Endothelial cell of umbilical vein (primary cell): ENCODE data around the gene CNFN. TPM values are rescaled to one million over a fixed set of nuclear protein-coding genes. Genes with fewer than 3 reads are reported as not detected.

Experiments used
- BruUV-seq: library from RNA; stranded (reverse); fragments of 400-500 nt; replicated peaks from 2 replicates; lab custom pipeline; 2021; lab: Mats Ljungman, UMichigan
- CTCF ChIA-PET: fragments of 300-600, 350-600 bp; sonication (Branson Sonifier 250); formaldehyde crosslinking; loops from one replicate; lab custom pipeline; 2021; ENCODE audit warnings: antibody characterized with exemption, inconsistent platforms; lab: Charles Lee
- POLR2A ChIA-PET: fragments of 300-600, 350-600 bp; sonication (Branson Sonifier 250); formaldehyde crosslinking; loops from one replicate; lab custom pipeline; 2021; ENCODE audit warnings: antibody characterized with exemption, inconsistent platforms; lab: Charles Lee
- DNase-seq: peaks from one replicate; pipeline ENCODE4 v3.0.0-alpha.2; 2011; ENCODE audit warnings: low read depth, low spot score
- FAIRE-seq: peaks from 2 replicates; lab custom pipeline; 2011; peaks lifted over from hg19 to GRCh38; lab: Jason Lieb, UNC
- H2AFZ ChIP-seq: 2 replicates; pipeline ENCODE4 v1.6.0; 2012; ENCODE audit warnings: low read depth, low read length, control low read depth, inconsistent platforms
- H3K27ac ChIP-seq: 2 replicates; pipeline ENCODE4 v1.5.1; 2011; ENCODE audit warnings: low read depth, mild to moderate bottlenecking, control low read depth, low read length, moderate library complexity; ENCODE audit not compliant: insufficient read depth
- H3K27me3 ChIP-seq, 2 experiments: 2 replicates each; pipeline versions ENCODE4 v1.6.0 to v1.6.1; 2011; ENCODE audit warnings: low read length in 2 of 2, mixed read lengths in 1 of 2; ENCODE audit not compliant: control insufficient read depth in 2 of 2, insufficient read depth in 2 of 2
- H3K36me3 ChIP-seq, 2 experiments: 2 replicates in 1 of 2; 3 replicates in 1 of 2; pipeline ENCODE4 v1.5.1; 2011; ENCODE audit warnings: low read length in 2 of 2, mild to moderate bottlenecking in 1 of 2, moderate library complexity in 1 of 2; ENCODE audit not compliant: control insufficient read depth in 2 of 2, insufficient read depth in 2 of 2; ENCODE audit errors: extremely low read depth in 1 of 2
- H3K4me1 ChIP-seq: 3 replicates; pipeline ENCODE4 v1.5.1; 2011; ENCODE audit warnings: mild to moderate bottlenecking, low read length; ENCODE audit not compliant: control insufficient read depth, insufficient read depth; ENCODE audit errors: extremely low read depth
- H3K4me2 ChIP-seq: 2 replicates; pipeline ENCODE4 v1.6.1; 2011; ENCODE audit warnings: low read length, control low read depth, mixed read lengths; ENCODE audit not compliant: insufficient read depth
- H3K4me3 ChIP-seq, 3 experiments: fragments of 200-600 bp in 1 of 3; sonication (generic), shearing (Covaris generic) in 1 of 3; replicated peaks in 1 of 3; 2 replicates each; pipeline ENCODE4 v1.5.1; 2011 to 2016; ENCODE audit warnings: control low read depth in 3 of 3, low read length in 3 of 3, mild to moderate bottlenecking in 2 of 3, inconsistent platforms in 1 of 3, low read depth in 1 of 3, moderate library complexity in 1 of 3; ENCODE audit not compliant: insufficient read depth in 1 of 3
- H3K79me2 ChIP-seq: 2 replicates; pipeline ENCODE4 v1.6.0; 2012; ENCODE audit warnings: low read length, inconsistent platforms; ENCODE audit not compliant: control insufficient read depth, insufficient read depth
- H3K9ac ChIP-seq: replicated peaks from 2 replicates; pipeline ENCODE3; 2011; ENCODE audit warnings: low read length, control low read depth; ENCODE audit not compliant: insufficient read depth; ENCODE audit errors: extremely low read depth
- H3K9me1 ChIP-seq: replicated peaks from 3 replicates; pipeline ENCODE4 v1.6.0; 2011; ENCODE audit warnings: mild to moderate bottlenecking, low read length; ENCODE audit not compliant: control insufficient read depth, insufficient read depth; ENCODE audit errors: extremely low read depth
- H3K9me3 ChIP-seq: replicated peaks from 2 replicates; pipeline ENCODE4 v1.5.1; 2012; ENCODE audit warnings: low read length, inconsistent platforms; ENCODE audit not compliant: control insufficient read depth, insufficient read depth
- H4K20me1 ChIP-seq: replicated peaks from 2 replicates; pipeline ENCODE3; 2011; ENCODE audit warnings: mild to moderate bottlenecking, low read length; ENCODE audit not compliant: control insufficient read depth, insufficient read depth; ENCODE audit errors: extremely low read depth
- EZH2 ChIP-seq: IDR thresholded peaks from 2 replicates; pipeline ENCODE4 v1.6.1; 2012; ENCODE audit warnings: borderline replicate concordance, low read depth, mild to moderate bottlenecking, moderate library complexity, low read length, inconsistent platforms; ENCODE audit not compliant: severe bottlenecking
- FOS ChIP-seq: IDR thresholded peaks from 2 replicates; pipeline ENCODE4 v1.6.1; 2011; ENCODE audit warnings: mild to moderate bottlenecking, low read length, moderate library complexity, borderline replicate concordance; ENCODE audit not compliant: insufficient read depth
- GATA2 ChIP-seq: IDR thresholded peaks from 2 replicates; pipeline ENCODE4 v1.7.0; 2011; ENCODE audit warnings: low read depth, mild to moderate bottlenecking, moderate library complexity, mixed read lengths, low read length; ENCODE audit not compliant: insufficient read length, insufficient read depth
- JUN ChIP-seq: IDR thresholded peaks from 2 replicates; pipeline ENCODE4 v1.6.1; 2011; ENCODE audit warnings: borderline replicate concordance, low read depth; ENCODE audit not compliant: insufficient read length, insufficient read depth
- MYC ChIP-seq: IDR thresholded peaks from one replicate; pipeline ENCODE4 v1.6.1; 2011; ENCODE audit warnings: mild to moderate bottlenecking, low read depth, low read length
- POLR2A ChIP-seq: IDR thresholded peaks from 2 replicates; pipeline ENCODE4 v1.6.1; 2012; ENCODE audit warnings: low read depth, mild to moderate bottlenecking, control low read depth, low read length
- POLR2AphosphoS5 ChIP-seq: IDR thresholded peaks from 2 replicates; pipeline ENCODE4 v1.6.1; 2012; ENCODE audit warnings: low read depth, mild to moderate bottlenecking, control low read depth, low read length, moderate library complexity; ENCODE audit not compliant: insufficient read depth
- dilution Hi-C: fragments of 300-500 bp; cut with MboI; formaldehyde crosslinking; loops from one replicate; pipeline ENCODE4 v1.15.0; 2019; ENCODE audit warnings: low sequenced_read_pairs; ENCODE audit not compliant: extremely low pct_ligation_motif_present
- intact Hi-C: fragments of 100-400 bp; cut with micrococcal nuclease; formaldehyde crosslinking; loops from one replicate; pipeline ENCODE4 v1.10.0; 2022
- polyA plus RNA-seq, 4 experiments: library from polyadenylated mRNA; depleted of rRNA in 3 of 4; stranded (reverse) in 3 of 4; unstranded in 1 of 4; fragments of >200 nt; gene quantifications; 2 replicates each; pipeline versions ENCODE4 v1.2.1 to v1.2.3, GENCODE V29; 2011 to 2012; ENCODE audit warnings: missing spikeins in 1 of 4
- total RNA-seq: library from RNA; stranded (reverse); gene quantifications from 2 replicates; pipeline ENCODE4 v1.2.3, GENCODE V29; 2021
- TF ChIP-seq, protein P1 (sequence below): IDR thresholded peaks from 2 replicates; pipeline ENCODE4 v1.6.1; 2011; ENCODE audit not compliant: insufficient read depth, insufficient read length
- TF ChIP-seq, protein P2 (sequence below), 2 donors: IDR thresholded peaks; 1 replicate in 1 of 2; 2 replicates in 1 of 2; pipeline ENCODE4 v1.5.1; 2011; ENCODE audit warnings: low read length in 2 of 2, mild to moderate bottlenecking in 2 of 2, moderate library complexity in 2 of 2, control low read depth in 1 of 2, inconsistent platforms in 1 of 2, low read depth in 1 of 2; ENCODE audit not compliant: insufficient read depth in 1 of 2; ENCODE audit errors: extremely low read depth in 1 of 2

Gene CNFN
- total and polyA plus RNA-seq, 2 donors (not counting 3 experiments of a cell fraction or from before 2014, with no cell fraction given): 0.23 to 0.73 TPM

DNA sequence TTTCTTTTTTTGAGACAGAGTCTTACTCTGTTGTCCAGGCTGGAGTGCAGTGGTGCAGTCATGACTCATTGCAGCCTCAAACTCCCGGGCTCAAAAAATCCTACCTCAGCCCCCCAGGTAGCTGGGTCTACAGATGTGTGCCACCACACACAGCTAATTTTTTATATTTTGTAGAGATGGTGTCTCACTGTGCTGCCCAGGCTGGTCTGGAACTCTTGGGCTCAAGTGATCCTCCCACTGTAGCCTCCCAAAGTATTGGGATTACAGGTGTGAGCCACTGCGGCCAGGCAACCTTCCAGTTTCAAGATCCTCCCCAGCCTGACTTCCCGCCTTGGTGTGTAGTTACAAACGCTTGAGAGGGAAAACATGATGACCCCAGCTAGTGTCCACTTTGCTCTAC, 22.2 kb downstream of the CNFN start:
- TF ChIP-seq, protein P1, sequence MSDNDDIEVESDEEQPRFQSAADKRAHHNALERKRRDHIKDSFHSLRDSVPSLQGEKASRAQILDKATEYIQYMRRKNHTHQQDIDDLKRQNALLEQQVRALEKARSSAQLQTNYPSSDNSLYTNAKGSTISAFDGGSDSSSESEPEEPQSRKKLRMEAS: no peak
- TF ChIP-seq JUN: no peak
- TF ChIP-seq POLR2A: no peak
- no peak for TF ChIP-seq GATA2
- TF ChIP-seq, protein P2, sequence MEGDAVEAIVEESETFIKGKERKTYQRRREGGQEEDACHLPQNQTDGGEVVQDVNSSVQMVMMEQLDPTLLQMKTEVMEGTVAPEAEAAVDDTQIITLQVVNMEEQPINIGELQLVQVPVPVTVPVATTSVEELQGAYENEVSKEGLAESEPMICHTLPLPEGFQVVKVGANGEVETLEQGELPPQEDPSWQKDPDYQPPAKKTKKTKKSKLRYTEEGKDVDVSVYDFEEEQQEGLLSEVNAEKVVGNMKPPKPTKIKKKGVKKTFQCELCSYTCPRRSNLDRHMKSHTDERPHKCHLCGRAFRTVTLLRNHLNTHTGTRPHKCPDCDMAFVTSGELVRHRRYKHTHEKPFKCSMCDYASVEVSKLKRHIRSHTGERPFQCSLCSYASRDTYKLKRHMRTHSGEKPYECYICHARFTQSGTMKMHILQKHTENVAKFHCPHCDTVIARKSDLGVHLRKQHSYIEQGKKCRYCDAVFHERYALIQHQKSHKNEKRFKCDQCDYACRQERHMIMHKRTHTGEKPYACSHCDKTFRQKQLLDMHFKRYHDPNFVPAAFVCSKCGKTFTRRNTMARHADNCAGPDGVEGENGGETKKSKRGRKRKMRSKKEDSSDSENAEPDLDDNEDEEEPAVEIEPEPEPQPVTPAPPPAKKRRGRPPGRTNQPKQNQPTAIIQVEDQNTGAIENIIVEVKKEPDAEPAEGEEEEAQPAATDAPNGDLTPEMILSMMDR (IDR thresholded peaks at IDR 0.05; ENCODE audit: extremely low read depth in 1 of 2, insufficient read depth in 1 of 2, low read depth in 1 of 2, low read length in 2 of 2): no peak
- no peak for TF ChIP-seq POLR2AphosphoS5
- no peak for TF ChIP-seq FOS
- TF ChIP-seq EZH2: no peak
- TF ChIP-seq MYC: no peak
- Histone ChIP-seq H4K20me1 (no peaks in the 10 kb centered on the region), H3K36me3 (peaks cover 0 to 14% of the 10 kb centered on the region in 2 experiments), H3K4me2 (no peak overlapping the region), H3K9me1 (no peaks in the 10 kb centered on the region), H3K9ac (no peak overlapping the region), H2AFZ (no peak overlapping the region), H3K4me3 (no peak overlapping the region), H3K4me1 (no peaks in the 10 kb centered on the region), H3K9me3 (no peaks in the 10 kb centered on the region), H3K27ac (no peak overlapping the region), H3K27me3 (no peaks in the 10 kb centered on the region), H3K79me2 (no peaks in the 10 kb centered on the region)
- CTCF ChIA-PET: no interaction called here
- no TSS peak for BruUV-seq
- DNase-seq (no peak), FAIRE-seq (no peak)
- POLR2A ChIA-PET: no interaction called here
- intact Hi-C loops: no loop called here
- dilution Hi-C loops: no loop called here
